Bronchial epithelial cell (primary cell): ENCODE measurements around the gene UBE2L3. TPM values are rescaled to one million over a fixed set of nuclear protein-coding genes. Genes with fewer than 3 reads are reported as not detected.
A peak's percentile ranks its signal among the peaks of the same experiment; 100 is the strongest.

ENCODE experiments used
- DNase-seq: peaks from one replicate; pipeline ENCODE4 v3.0.0-alpha.2; 2010; ENCODE audit warnings: low read depth
- FAIRE-seq: peaks from 2 replicates; lab custom pipeline; 2011; peaks lifted over from hg19 to GRCh38; lab: Jason Lieb, UNC
- H3K27me3 ChIP-seq: 2 replicates; pipeline ENCODE4 v1.5.1; 2011; ENCODE audit warnings: low read length; ENCODE audit not compliant: control insufficient read depth, insufficient read depth
- H3K36me3 ChIP-seq: 2 replicates; pipeline ENCODE4 v1.5.1; 2011; ENCODE audit warnings: low read length; ENCODE audit not compliant: control insufficient read depth, insufficient read depth
- H3K4me3 ChIP-seq: 2 replicates; pipeline ENCODE4 v1.5.1; 2011; ENCODE audit warnings: mild to moderate bottlenecking, low read depth, low read length, control low read depth
- total RNA-seq: library from RNA; depleted of rRNA; stranded (reverse); fragments of >200 nt; gene quantifications from 2 replicates; pipeline ENCODE4 v1.2.1, GENCODE V29; 2014
- TF ChIP-seq, protein P1 (sequence below): IDR thresholded peaks from 2 replicates; pipeline ENCODE4 v1.5.1; 2011; ENCODE audit warnings: mild to moderate bottlenecking, moderate library complexity, low read length, control low read depth, inconsistent platforms; ENCODE audit not compliant: insufficient read depth, severe bottlenecking

UBE2L3 gene
- total RNA-seq, 1 donor from 2014 or later: 14.7 TPM

DNA sequence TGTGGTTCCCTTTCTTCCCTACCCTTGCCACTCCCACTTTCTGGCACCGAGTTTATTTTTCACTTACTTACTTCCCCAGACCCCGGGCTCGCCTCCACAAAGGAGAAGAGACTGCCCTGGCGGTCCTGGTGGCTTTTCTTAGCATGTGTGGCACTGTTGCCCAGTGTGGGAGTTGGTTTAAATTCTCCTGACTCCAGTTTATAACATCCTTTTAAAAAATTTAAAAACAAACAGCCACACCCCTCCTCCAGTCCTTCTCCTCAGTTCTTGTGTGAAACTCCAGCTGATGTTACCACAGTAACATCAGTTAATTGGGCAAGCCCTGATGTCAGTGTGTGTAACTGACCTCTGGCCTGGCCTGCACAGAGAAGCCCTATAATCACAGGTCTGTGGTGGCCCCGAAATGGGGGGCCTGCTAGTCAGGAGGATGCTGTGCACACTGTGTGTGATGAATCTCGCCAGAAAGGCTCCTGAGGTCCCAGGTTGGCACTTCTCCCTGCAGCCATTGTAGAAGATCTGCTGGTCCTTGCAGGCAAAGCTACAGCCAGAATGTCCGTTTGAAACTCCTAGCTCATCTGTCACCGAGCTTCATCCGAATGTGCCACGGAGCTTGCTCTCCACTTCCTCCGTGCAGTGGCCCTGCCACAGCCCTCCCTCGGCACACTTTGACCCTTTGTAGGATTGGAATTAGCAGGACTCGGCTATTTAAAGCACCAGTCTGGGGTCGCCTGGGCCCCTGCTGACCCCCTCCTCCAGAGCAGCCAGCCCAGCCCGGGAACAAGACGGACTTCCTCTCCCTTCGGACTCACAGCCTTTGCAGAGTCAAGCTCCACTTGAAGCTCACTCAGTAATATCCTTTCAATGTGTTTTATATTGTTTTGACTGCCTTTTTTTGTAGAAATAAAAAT is 54.8 kb downstream of the UBE2L3 start:
- FAIRE-seq: no peak
- TF ChIP-seq, protein P1, sequence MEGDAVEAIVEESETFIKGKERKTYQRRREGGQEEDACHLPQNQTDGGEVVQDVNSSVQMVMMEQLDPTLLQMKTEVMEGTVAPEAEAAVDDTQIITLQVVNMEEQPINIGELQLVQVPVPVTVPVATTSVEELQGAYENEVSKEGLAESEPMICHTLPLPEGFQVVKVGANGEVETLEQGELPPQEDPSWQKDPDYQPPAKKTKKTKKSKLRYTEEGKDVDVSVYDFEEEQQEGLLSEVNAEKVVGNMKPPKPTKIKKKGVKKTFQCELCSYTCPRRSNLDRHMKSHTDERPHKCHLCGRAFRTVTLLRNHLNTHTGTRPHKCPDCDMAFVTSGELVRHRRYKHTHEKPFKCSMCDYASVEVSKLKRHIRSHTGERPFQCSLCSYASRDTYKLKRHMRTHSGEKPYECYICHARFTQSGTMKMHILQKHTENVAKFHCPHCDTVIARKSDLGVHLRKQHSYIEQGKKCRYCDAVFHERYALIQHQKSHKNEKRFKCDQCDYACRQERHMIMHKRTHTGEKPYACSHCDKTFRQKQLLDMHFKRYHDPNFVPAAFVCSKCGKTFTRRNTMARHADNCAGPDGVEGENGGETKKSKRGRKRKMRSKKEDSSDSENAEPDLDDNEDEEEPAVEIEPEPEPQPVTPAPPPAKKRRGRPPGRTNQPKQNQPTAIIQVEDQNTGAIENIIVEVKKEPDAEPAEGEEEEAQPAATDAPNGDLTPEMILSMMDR: no peak
- peaks cover 5% of the 10 kb centered on the region for H3K36me3 ChIP-seq
- no peaks in the 10 kb centered on the region for H3K27me3 ChIP-seq
- no peak overlapping the region for H3K4me3 ChIP-seq
- no peak for DNase-seq

DNA sequence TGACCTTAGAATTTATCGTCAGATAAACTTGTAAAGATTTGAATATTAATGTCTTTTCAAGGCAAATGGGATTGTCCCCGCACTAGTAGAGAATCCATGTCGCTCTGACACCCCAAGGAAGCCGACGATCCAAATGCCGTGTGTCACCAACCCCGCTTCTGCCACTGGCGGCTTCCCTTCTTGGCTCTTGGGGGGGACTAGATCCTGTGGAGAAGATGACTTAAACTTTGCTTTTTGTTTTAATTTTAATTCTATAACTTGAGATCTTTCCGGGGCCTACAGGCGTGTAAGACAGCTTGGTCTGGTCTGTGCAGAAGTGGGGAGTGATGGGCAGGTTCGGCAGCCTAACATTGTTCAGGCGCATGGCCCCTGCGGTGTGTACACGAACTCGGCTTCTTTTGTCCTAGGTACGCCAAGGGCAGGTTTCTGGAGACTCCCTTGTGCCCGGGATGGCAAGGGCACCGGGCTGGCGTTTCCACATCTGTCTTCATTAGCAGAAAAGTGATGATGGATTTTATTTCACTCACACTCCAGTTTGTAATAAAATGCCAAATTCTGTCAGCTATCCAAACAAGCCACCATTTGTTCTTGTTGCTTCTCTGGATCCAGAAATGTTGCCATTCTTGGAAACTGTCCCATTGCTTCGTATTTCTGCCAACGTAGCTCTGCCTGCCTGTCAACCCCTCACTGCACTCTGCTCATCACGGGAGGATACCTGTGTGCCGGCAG is 55.6 kb downstream of the UBE2L3 start:
- DNase-seq: no peak
- no peak overlapping the region for H3K4me3 ChIP-seq
- no peaks in the 10 kb centered on the region for H3K27me3 ChIP-seq
- H3K36me3 ChIP-seq: peaks cover 9% of the 10 kb centered on the region
- TF ChIP-seq, protein P1: no peak
- FAIRE-seq: no peak

DNA sequence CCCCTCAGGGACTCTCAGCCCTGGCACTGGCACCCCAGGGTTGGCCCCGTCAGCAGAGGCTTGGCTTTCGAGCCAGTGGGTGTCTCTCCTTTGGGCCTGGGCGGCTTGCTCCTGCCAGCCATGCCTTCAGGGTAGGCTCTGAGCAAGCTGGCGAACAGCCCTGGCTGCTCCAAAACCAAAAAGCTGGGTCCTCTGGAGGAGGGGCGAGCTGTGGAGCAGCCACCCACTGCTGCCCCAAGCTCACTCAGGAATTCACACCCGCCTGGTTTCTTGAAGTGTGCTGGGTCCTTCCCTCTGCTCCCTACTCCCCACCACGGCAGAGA is 56.1 kb downstream of the UBE2L3 start:
- Histone ChIP-seq H3K27me3 (no peaks in the 10 kb centered on the region), H3K4me3 (no peak overlapping the region), H3K36me3 (peaks cover 14% of the 10 kb centered on the region)
- FAIRE-seq (no peak), DNase-seq (no peak)
- TF ChIP-seq, protein P1: no peak

DNA sequence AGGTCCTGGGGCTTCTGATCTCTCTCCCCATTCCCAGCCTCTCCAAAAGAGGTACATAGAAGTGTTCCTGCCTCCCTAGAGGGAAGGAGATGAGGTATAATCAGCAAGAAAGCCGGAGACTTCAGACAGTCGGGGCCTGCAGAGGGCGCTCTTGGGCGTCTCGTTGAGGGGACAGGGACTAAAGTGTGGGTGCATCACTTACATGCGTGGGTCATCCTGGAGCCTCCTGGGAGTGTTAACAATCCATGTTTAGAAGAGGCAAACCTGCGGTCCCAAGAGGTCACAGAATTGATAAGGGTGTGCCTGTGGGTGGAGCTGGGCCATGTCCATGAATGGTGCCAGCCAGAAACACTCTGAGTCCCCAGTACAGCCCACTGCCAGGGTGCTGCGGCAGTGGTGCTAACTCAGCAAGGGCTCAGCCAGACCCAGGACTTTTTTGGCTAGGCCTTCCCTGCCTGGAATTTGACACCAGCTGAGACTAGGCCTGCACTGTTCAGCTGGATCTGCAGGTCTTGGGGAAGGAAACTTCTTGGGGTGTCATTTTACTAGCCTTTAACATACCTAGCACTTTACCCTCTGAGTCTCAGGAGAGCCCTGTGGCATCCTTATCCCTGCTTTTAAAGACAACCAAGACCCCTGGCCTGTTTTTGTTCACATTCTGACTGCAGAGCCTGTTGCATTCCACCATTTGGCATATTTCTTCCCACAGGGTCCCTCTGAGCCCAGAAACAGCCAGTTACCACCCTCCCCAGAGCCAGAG is 56.8 kb downstream of the UBE2L3 start:
- no peaks in the 10 kb centered on the region for H3K27me3 ChIP-seq
- TF ChIP-seq, protein P1: peak; percentile 70
- FAIRE-seq (no peak), DNase-seq (no peak)
- H3K4me3 ChIP-seq: no peak overlapping the region
- H3K36me3 ChIP-seq: peaks cover 14% of the 10 kb centered on the region

GRCh38 chr22:21624880-21625791 is 57.6 kb downstream of the UBE2L3 start:
- no peak for FAIRE-seq
- H3K36me3 ChIP-seq: peaks cover 14% of the 10 kb centered on the region

More at GRCh38 chr22:21624880-21625791, 57.6 kb downstream of the UBE2L3 start:
- no peak for DNase-seq
- TF ChIP-seq, protein P1: no peak
- H3K4me3 ChIP-seq: no peak overlapping the region
- H3K27me3 ChIP-seq: no peaks in the 10 kb centered on the region
